HepG2 (cell line): ENCODE results near the gene OVOL2. TPM values are rescaled to one million over a fixed set of nuclear protein-coding genes. Genes with fewer than 3 reads are reported as not detected.

ENCODE experiments used
- ELF4 ChIP-seq: sonication (generic); formaldehyde crosslinking; IDR thresholded peaks from 2 replicates; pipeline ENCODE4 v1.5.0; 2020; ENCODE audit warnings: missing genetic modification reagents, mild to moderate bottlenecking, moderate library complexity, borderline replicate concordance
- FOXJ3 ChIP-seq: sonication (generic); formaldehyde crosslinking; IDR thresholded peaks from 2 replicates; pipeline ENCODE4 v1.4.0; 2020; ENCODE audit warnings: missing genetic modification reagents, mild to moderate bottlenecking, borderline replicate concordance
- GLI4 ChIP-seq: sonication (generic); formaldehyde crosslinking; IDR thresholded peaks from 2 replicates; pipeline ENCODE4 v1.5.1; 2020; ENCODE audit warnings: missing genetic modification reagents, mild to moderate bottlenecking, moderate library complexity, borderline replicate concordance
- HNF4A ChIP-seq: sonication (generic); formaldehyde crosslinking; IDR thresholded peaks from 2 replicates; pipeline ENCODE4 v1.4.0; 2020; ENCODE audit warnings: missing genetic modification reagents
- HNRNPK ChIP-seq: fragments of 200-400 bp; formaldehyde crosslinking; IDR thresholded peaks from 2 replicates; pipeline ENCODE4 v1.6.1; 2018; ENCODE audit warnings: low read length, low read depth, moderate library complexity, mild to moderate bottlenecking; ENCODE audit not compliant: poor library complexity, severe bottlenecking
- MIER2 ChIP-seq: IDR thresholded peaks from 2 replicates; pipeline ENCODE4 v1.6.1; 2016; ENCODE audit warnings: missing biosample characterization, missing genetic modification reagents
- MIXL1 ChIP-seq: IDR thresholded peaks from 2 replicates; pipeline ENCODE4 v1.6.1; 2016
- RXRB ChIP-seq: IDR thresholded peaks from 2 replicates; pipeline ENCODE4 v1.6.1; 2016; ENCODE audit warnings: borderline replicate concordance, missing genetic modification reagents, missing compliant biosample characterization
- SRF ChIP-seq: IDR thresholded peaks from 2 replicates; pipeline ENCODE4 v1.6.1; 2011; ENCODE audit warnings: mild to moderate bottlenecking, low read depth, low read length, moderate library complexity
- ZBTB3 ChIP-seq: sonication (generic); formaldehyde crosslinking; IDR thresholded peaks from 2 replicates; pipeline ENCODE4 v1.4.0; 2020; ENCODE audit warnings: low read depth, mild to moderate bottlenecking, moderate library complexity, missing genetic modification reagents, borderline replicate concordance
- ZNF296 ChIP-seq: sonication (generic); formaldehyde crosslinking; conservative IDR thresholded peaks from 2 replicates; pipeline ENCODE4 v1.5.0; 2020; ENCODE audit warnings: mild to moderate bottlenecking, missing genetic modification reagents
- ZNF33B ChIP-seq: sonication (generic); formaldehyde crosslinking; IDR thresholded peaks from 2 replicates; pipeline ENCODE4 v1.5.1; 2020; ENCODE audit warnings: mild to moderate bottlenecking, missing genetic modification reagents
- ZNF343 ChIP-seq: sonication (generic); formaldehyde crosslinking; IDR thresholded peaks from 2 replicates; pipeline ENCODE4 v1.4.0; 2020; ENCODE audit warnings: mild to moderate bottlenecking, missing genetic modification reagents
- ZNF530 ChIP-seq: sonication (generic); formaldehyde crosslinking; IDR thresholded peaks from 2 replicates; pipeline ENCODE4 v1.5.0; 2020; ENCODE audit warnings: low read depth, mild to moderate bottlenecking, missing genetic modification reagents
- ZNF569 ChIP-seq: sonication (generic); formaldehyde crosslinking; IDR thresholded peaks from 2 replicates; pipeline ENCODE4 v1.5.0; 2020; ENCODE audit warnings: mild to moderate bottlenecking, missing genetic modification reagents, moderate library complexity, borderline replicate concordance
- ZSCAN31 ChIP-seq: sonication (generic); formaldehyde crosslinking; IDR thresholded peaks from 2 replicates; pipeline ENCODE4 v1.5.0; 2020; ENCODE audit warnings: low read depth, mild to moderate bottlenecking, missing genetic modification reagents
- polyA plus RNA-seq, 8 experiments: library from polyadenylated mRNA; depleted of rRNA in 3 of 8; stranded (reverse) in 7 of 8; unstranded in 1 of 8; fragments of >200 nt; fragmentation: Illumina TruSeq in 4 of 8; extraction: Trizol in 4 of 8; gene quantifications; 2 replicates each; pipeline versions ENCODE4 v1.2.1 to v1.2.3, GENCODE V29; 2011 to 2016; ENCODE audit warnings: low read depth in 4 of 8, missing spikeins in 1 of 8, mixed read lengths in 1 of 8; ENCODE audit not compliant: insufficient read depth in 1 of 8
- total RNA-seq, 5 experiments: library from RNA; depleted of rRNA; stranded (reverse); fragments of >200 nt; fragmentation: Illumina TruSeq; extraction: Trizol; gene quantifications; 2 replicates each; pipeline ENCODE4 v1.2.3, GENCODE V29; 2016; ENCODE audit warnings: low read depth in 1 of 5
- TF ChIP-seq, protein P1 (sequence below): sonication (generic); formaldehyde crosslinking; IDR thresholded peaks from 2 replicates; pipeline ENCODE4 v1.5.0; 2020; ENCODE audit warnings: mild to moderate bottlenecking, missing genetic modification reagents
- TF ChIP-seq, protein P2 (sequence below): sonication (generic); formaldehyde crosslinking; IDR thresholded peaks from 2 replicates; pipeline ENCODE4 v1.4.0; 2020; ENCODE audit warnings: missing genetic modification reagents
- TF ChIP-seq, protein P3 (sequence below): sonication (generic); formaldehyde crosslinking; conservative IDR thresholded peaks from 2 replicates; pipeline ENCODE4 v1.8.0; 2022; ENCODE audit warnings: missing genetic modification reagents
- TF ChIP-seq, protein P4 (sequence below): sonication (generic); formaldehyde crosslinking; IDR thresholded peaks from 2 replicates; pipeline ENCODE4 v1.9.0; 2022; ENCODE audit warnings: low read depth, missing genetic modification reagents

The OVOL2 gene
- total and polyA plus RNA-seq, 2 of the 13 experiments (the other 11 are each of a cell fraction or from before 2014, with no cell fraction given) = 0.20 to 0.31 TPM

DNA sequence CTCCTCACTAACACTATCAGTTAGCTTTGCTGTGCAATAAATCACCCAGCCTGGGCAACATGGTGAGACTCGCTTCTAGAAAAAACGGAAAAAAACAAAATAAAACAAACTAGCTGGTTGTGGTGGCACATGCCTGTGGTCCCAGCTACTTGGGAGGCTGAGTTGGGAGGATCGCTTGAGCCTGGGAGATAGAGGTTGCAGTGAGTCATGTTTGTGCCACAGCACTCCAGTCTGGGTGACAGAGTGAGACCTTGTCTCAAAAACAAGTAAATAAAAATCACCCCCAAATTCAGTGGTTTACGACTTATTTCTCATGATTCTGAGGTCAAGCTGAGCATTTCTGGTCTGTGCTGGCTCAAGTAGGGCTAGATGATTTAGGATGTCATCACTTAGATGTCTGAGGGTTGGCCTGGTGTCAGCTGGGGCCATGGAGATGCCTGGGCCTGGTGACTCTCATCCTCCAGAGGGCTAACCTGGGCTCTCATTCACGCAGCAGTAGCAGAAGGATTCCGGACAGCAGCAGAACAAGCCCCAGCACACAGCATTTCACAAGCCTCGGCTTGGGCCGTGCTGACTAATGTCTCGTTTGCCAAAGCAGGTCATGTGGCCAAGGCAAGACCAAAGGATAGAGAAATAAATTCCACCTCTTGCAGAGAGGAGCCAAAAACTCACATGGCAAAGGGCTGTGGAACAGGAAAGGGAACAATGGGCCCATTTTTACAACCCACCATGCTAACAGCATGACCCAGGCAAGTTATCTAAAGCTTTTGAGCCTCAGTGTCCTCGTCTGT lies 56.4 kb downstream of the OVOL2 start (continued):
- TF ChIP-seq, protein P1, sequence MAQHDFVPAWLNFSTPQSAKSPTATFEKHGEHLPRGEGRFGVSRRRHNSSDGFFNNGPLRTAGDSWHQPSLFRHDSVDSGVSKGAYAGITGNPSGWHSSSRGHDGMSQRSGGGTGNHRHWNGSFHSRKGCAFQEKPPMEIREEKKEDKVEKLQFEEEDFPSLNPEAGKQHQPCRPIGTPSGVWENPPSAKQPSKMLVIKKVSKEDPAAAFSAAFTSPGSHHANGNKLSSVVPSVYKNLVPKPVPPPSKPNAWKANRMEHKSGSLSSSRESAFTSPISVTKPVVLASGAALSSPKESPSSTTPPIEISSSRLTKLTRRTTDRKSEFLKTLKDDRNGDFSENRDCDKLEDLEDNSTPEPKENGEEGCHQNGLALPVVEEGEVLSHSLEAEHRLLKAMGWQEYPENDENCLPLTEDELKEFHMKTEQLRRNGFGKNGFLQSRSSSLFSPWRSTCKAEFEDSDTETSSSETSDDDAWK (CRISPR knock-in tag) = no peak
- TF ChIP-seq ZNF569 (CRISPR knock-in tag) (no peak), GLI4 (CRISPR knock-in tag) (no peak), HNF4A (CRISPR knock-in tag) (no peak), FOXJ3 (CRISPR knock-in tag) (no peak), ZNF296 (CRISPR knock-in tag) (no peak), ZNF343 (CRISPR knock-in tag) (no peak), ZBTB3 (CRISPR knock-in tag) (no peak), SRF (no peak), ZNF33B (CRISPR knock-in tag) (no peak), MIXL1 (peak; percentile 72; the same call in 1 of the 2 replicates), ZSCAN31 (CRISPR knock-in tag) (no peak), RXRB (CRISPR knock-in tag) (peak; percentile 28; the same call in 1 of the 2 replicates), ZNF530 (no peak), HNRNPK (no peak), MIER2 (CRISPR knock-in tag) (no peak), ELF4 (CRISPR knock-in tag) (no peak)
- TF ChIP-seq, protein P2, sequence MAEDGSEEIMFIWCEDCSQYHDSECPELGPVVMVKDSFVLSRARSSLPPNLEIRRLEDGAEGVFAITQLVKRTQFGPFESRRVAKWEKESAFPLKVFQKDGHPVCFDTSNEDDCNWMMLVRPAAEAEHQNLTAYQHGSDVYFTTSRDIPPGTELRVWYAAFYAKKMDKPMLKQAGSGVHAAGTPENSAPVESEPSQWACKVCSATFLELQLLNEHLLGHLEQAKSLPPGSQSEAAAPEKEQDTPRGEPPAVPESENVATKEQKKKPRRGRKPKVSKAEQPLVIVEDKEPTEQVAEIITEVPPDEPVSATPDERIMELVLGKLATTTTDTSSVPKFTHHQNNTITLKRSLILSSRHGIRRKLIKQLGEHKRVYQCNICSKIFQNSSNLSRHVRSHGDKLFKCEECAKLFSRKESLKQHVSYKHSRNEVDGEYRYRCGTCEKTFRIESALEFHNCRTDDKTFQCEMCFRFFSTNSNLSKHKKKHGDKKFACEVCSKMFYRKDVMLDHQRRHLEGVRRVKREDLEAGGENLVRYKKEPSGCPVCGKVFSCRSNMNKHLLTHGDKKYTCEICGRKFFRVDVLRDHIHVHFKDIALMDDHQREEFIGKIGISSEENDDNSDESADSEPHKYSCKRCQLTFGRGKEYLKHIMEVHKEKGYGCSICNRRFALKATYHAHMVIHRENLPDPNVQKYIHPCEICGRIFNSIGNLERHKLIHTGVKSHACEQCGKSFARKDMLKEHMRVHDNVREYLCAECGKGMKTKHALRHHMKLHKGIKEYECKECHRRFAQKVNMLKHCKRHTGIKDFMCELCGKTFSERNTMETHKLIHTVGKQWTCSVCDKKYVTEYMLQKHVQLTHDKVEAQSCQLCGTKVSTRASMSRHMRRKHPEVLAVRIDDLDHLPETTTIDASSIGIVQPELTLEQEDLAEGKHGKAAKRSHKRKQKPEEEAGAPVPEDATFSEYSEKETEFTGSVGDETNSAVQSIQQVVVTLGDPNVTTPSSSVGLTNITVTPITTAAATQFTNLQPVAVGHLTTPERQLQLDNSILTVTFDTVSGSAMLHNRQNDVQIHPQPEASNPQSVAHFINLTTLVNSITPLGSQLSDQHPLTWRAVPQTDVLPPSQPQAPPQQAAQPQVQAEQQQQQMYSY (CRISPR knock-in tag) = no peak
- TF ChIP-seq, protein P3, sequence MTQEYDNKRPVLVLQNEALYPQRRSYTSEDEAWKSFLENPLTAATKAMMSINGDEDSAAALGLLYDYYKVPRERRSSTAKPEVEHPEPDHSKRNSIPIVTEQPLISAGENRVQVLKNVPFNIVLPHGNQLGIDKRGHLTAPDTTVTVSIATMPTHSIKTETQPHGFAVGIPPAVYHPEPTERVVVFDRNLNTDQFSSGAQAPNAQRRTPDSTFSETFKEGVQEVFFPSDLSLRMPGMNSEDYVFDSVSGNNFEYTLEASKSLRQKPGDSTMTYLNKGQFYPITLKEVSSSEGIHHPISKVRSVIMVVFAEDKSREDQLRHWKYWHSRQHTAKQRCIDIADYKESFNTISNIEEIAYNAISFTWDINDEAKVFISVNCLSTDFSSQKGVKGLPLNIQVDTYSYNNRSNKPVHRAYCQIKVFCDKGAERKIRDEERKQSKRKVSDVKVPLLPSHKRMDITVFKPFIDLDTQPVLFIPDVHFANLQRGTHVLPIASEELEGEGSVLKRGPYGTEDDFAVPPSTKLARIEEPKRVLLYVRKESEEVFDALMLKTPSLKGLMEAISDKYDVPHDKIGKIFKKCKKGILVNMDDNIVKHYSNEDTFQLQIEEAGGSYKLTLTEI (CRISPR knock-in tag) = no peak
- TF ChIP-seq, protein P4, sequence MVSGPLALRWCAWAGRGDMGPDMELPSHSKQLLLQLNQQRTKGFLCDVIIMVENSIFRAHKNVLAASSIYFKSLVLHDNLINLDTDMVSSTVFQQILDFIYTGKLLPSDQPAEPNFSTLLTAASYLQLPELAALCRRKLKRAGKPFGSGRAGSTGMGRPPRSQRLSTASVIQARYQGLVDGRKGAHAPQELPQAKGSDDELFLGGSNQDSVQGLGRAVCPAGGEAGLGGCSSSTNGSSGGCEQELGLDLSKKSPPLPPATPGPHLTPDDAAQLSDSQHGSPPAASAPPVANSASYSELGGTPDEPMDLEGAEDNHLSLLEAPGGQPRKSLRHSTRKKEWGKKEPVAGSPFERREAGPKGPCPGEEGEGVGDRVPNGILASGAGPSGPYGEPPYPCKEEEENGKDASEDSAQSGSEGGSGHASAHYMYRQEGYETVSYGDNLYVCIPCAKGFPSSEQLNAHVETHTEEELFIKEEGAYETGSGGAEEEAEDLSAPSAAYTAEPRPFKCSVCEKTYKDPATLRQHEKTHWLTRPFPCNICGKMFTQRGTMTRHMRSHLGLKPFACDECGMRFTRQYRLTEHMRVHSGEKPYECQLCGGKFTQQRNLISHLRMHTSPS = no peak
